Adrenal gland (tissue), 12 donors: Measurements from ENCODE around the gene TCAIM. TPM values are rescaled to one million over a fixed set of nuclear protein-coding genes. Genes with fewer than 3 reads are reported as not detected.

Experiments
- DNase-seq, 7 donors: peaks; one replicate each; pipeline ENCODE4 v3.0.0-alpha.2; 2019 to 2020
- H3K27ac ChIP-seq, 5 donors: fragments of 200-600 bp; sonication (generic) in 4 of 5; 1 replicate in 3 of 5; 2 replicates in 2 of 5; pipeline versions ENCODE4 v1.5.1 to v1.8.0; 2016 to 2020; ENCODE audit warnings: mild to moderate bottlenecking in 1 of 5
- H3K27me3 ChIP-seq: fragments of 200-600 bp; 2 replicates; pipeline ENCODE4 v1.8.0; 2021
- H3K36me3 ChIP-seq, 2 donors: fragments of 200-600 bp; replicated peaks in 1 of 2; 1 replicate in 1 of 2; 2 replicates in 1 of 2; pipeline versions ENCODE4 v1.5.1 to v1.8.0; 2018 to 2022
- H3K4me1 ChIP-seq, 2 donors: fragments of 200-600 bp; replicated peaks in 1 of 2; 1 replicate in 1 of 2; 2 replicates in 1 of 2; pipeline versions ENCODE4 v1.5.1 to v1.8.0; 2018 to 2021
- H3K4me3 ChIP-seq, 4 donors: fragments of 200-600 bp; sonication (generic) in 3 of 4; one replicate each; pipeline ENCODE4 v1.5.1; 2016 to 2018
- H3K9me3 ChIP-seq, 3 donors: fragments of 200-600 bp; sonication (generic) in 1 of 3; replicated peaks in 1 of 3; 1 replicate in 2 of 3; 2 replicates in 1 of 3; pipeline versions ENCODE4 v1.5.1 to v1.8.0; 2016 to 2021
- POLR2A ChIP-seq, 2 donors: fragments of 450-650 bp; IDR thresholded peaks; one replicate each; pipeline ENCODE4 v1.6.1; 2017; ENCODE audit warnings: antibody characterized with exemption in 2 of 2, mild to moderate bottlenecking in 2 of 2, moderate library complexity in 1 of 2
- WGBS, 4 donors: extraction: QIAGEN DNeasy Blood & Tissue Kit in 2 of 4; methylation state at CpG; one replicate each; pipeline versions ENCODE4 v1.1.5 to v1.1.7; 2013 to 2017; 5-methylcytosine and 5-hydroxymethylcytosine counted together
- intact Hi-C, 2 donors: fragments of 100-400 bp; cut with DNase I; formaldehyde crosslinking; loops; one replicate each; pipeline versions ENCODE4 v1.14.1 to v1.15.0; 2022 to 2023
- polyA plus RNA-seq, 3 donors: library from polyadenylated mRNA; stranded (reverse); fragments of 200-250 nt in 2 of 3; fragments of 350-450 nt in 1 of 3; fragmentation: Illumina TruSeq in 1 of 3; extraction: RNeasy Lipid Tissue Mini Kit (QIAGEN cat#74804) in 1 of 3; gene quantifications; one replicate each; pipeline ENCODE4 v1.2.3, GENCODE V29; 2013 to 2014
- total RNA-seq, 9 donors: library from RNA; depleted of rRNA in 4 of 9; stranded (reverse); fragments of >200 nt in 4 of 9; fragments of 120-200 nt in 1 of 9; fragmentation: NEBNext Ultra II Directional in 1 of 9; extraction: Animal tissue kit (Norgen Biotek cat#: 25700) in 1 of 9; gene quantifications; one replicate each; pipeline versions ENCODE4 v1.1.0 to v1.2.4, GENCODE V29; 2013 to 2023
- TF ChIP-seq, protein P1 (sequence below), 6 experiments: fragments of 450-650 bp in 4 of 6; fragments of 200-600 bp in 2 of 6; sonication (generic) in 1 of 6; IDR thresholded peaks; 1 replicate in 5 of 6; 2 replicates in 1 of 6; pipeline versions ENCODE4 v1.5.1 to v1.8.0; 2016 to 2021; ENCODE audit warnings: antibody characterized with exemption in 6 of 6, mild to moderate bottlenecking in 2 of 6, moderate library complexity in 1 of 6
- donor health status: healthy with polysubstance abuse.
- donor health status: Bipolar disorder and iron deficiency.
- donor health status: DM: yes; HTN: yes; CAD: no.
- donor health status: DM: no; HTN: no; CAD: no.
- donor health status: DM: no; HTN: no; CAD: no.
- donor health status: DM: yes; HTN: yes; CAD: no.

Gene TCAIM
- total and polyA plus RNA-seq, 12 donors: 11.8 to 51.9 (median 31.8) TPM

DNA sequence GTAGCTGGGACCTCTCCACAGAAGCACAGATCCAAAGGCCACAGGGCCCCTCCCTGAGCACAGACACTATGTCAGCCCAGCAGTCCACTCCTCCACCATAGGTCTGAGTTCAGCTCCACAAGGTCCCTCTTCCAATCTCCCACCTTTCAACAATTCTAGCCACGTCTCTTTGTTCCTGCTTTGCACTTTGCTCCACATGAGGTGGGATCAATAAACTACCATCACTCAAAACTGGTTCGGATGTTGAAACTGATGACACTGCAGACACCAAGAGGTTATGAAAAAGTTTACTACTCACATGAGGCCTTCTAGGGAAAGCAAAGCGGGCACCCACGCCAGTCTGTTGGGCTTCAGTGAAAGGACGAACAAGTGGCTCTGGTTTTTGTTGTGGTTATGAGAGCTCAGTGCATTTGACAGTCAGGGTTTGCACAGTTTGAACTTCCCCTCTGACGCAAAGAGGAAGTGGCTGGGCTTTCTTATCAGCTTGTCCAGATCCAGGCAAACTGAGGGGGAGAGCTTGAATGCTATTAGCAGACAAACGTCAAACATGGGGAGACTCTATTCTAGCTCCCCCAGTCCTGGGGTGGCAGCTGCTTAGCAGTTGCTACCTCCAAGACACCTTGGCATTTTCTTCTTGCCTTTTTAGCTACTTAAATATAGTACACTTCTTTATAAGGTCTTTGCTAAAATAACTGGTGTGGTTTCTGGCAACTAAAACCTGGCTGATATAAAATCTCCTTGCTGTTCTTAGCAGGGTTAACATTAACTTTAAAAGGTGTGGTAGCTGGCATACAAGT lies 101.1 kb downstream of the TCAIM start:
- TF ChIP-seq, protein P1, sequence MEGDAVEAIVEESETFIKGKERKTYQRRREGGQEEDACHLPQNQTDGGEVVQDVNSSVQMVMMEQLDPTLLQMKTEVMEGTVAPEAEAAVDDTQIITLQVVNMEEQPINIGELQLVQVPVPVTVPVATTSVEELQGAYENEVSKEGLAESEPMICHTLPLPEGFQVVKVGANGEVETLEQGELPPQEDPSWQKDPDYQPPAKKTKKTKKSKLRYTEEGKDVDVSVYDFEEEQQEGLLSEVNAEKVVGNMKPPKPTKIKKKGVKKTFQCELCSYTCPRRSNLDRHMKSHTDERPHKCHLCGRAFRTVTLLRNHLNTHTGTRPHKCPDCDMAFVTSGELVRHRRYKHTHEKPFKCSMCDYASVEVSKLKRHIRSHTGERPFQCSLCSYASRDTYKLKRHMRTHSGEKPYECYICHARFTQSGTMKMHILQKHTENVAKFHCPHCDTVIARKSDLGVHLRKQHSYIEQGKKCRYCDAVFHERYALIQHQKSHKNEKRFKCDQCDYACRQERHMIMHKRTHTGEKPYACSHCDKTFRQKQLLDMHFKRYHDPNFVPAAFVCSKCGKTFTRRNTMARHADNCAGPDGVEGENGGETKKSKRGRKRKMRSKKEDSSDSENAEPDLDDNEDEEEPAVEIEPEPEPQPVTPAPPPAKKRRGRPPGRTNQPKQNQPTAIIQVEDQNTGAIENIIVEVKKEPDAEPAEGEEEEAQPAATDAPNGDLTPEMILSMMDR (IDR thresholded peaks at IDR 0.05): no peak
- peak; percentile 30 to 34 for TF ChIP-seq POLR2A (IDR thresholded peaks at IDR 0.05)
- WGBS, 4 donors: 24 to 52% (median 34%) methylated on average over 7 of the region's 7 CpGs
- intact Hi-C loops: no loop called here
- Histone ChIP-seq H3K9me3 (no peaks in the 10 kb centered on the region), H3K36me3 (no peaks in the 10 kb centered on the region), H3K4me3 (peak overlapping the region in 1 of 4 donors; percentile 25), H3K4me1 (peaks cover 0 to 32% of the 10 kb centered on the region in 2 donors), H3K27me3 (no peaks in the 10 kb centered on the region), H3K27ac (peak overlapping the region; percentile 76 to 97 (median 82))
- peak; percentile 60 to 94 (median 74) for DNase-seq

DNA sequence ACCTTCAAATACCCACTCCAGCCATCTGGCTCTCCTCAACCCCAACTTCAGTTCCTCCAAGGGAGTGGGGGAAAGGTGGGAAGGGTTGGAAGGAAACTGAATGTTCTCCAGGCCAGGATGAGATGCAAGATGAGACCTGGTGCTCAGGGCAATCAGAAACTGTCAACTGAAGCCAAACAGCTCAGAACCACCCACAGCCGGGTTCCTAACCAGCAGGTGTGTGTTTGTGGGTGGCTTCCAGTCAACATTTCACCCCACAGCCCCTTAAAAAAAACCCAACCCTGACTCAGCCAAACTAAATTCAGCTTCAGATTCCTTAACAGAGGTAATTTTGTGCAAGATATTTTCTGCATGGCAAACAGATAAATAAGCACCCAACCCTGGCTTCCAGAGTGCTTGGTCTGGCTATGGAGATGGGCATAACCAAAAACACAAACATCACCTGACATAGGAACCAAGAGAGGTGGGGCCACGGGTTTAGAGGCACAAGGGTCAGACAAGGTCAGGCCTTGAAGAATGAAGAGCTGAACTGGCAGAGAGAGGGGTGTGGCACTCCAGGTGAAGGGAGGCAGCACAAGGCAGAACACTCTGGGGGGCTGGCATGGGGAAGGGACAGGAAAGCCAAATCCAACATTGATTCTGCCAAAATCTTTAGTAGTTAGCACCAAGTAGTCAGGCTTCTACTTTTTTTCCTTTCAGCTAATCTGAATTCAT lies 104.2 kb downstream of the TCAIM start:
- Histone ChIP-seq H3K27ac (no peak overlapping the region), H3K27me3 (no peaks in the 10 kb centered on the region), H3K4me3 (no peak overlapping the region), H3K4me1 (peaks cover 0 to 22% of the 10 kb centered on the region in 2 donors), H3K9me3 (no peaks in the 10 kb centered on the region), H3K36me3 (peaks cover 0 to 14% of the 10 kb centered on the region in 2 donors)
- 68 to 74% (median 71%) methylated on average over 2 of the region's 2 CpGs for WGBS, 4 donors
- peak in 1 of 7 donors; percentile 48 for DNase-seq
- intact Hi-C loops: no loop called here
- TF ChIP-seq POLR2A (IDR thresholded peaks at IDR 0.05): no peak
- TF ChIP-seq, protein P1 (IDR thresholded peaks at IDR 0.05): no peak

DNA sequence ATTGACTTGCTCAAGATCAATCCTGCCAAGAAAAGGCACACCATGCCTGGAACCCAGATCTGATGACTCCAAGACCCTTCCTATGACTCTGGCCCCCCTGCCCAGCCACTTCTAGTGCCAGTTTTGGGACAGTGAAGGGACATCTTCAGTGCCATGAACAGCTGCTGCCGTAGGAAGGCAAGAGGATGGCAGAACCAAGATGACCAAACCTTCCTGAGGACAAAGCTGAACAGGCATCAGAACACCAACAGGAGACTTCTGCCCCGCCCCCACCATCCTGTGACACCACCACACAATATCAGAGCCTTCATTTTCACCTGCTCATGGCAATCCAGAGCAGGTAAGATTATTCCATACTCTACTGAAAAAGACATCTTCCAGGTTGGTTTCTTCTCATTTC lies 105.9 kb downstream of the TCAIM start:
- H3K4me1 ChIP-seq: peaks cover 0 to 14% of the 10 kb centered on the region in 2 donors
- intact Hi-C loops: no loop called here
- peak in 1 of 7 donors; percentile 34 for DNase-seq
- H3K27me3 ChIP-seq: no peaks in the 10 kb centered on the region
- H3K36me3 ChIP-seq: peaks cover 0 to 31% of the 10 kb centered on the region in 2 donors
- 96 to 100% (median 97%) methylated on average over 2 of the region's 2 CpGs; no CpG with 5 or more reads in 1 of the 4 donors for WGBS, 4 donors
- TF ChIP-seq, protein P1 (IDR thresholded peaks at IDR 0.05): no peak
- no peak for TF ChIP-seq POLR2A (IDR thresholded peaks at IDR 0.05)
- no peak overlapping the region for H3K27ac ChIP-seq
- H3K9me3 ChIP-seq: no peaks in the 10 kb centered on the region
- H3K4me3 ChIP-seq: no peak overlapping the region
